AG04450 (cell line): ENCODE data around the gene CLRN3. TPM values are rescaled to one million over a fixed set of nuclear protein-coding genes. Genes with fewer than 3 reads are reported as not detected.

Source experiments
- CTCF ChIA-PET: fragments of 300-600, 350-600 bp; formaldehyde crosslinking; extraction: SDS; loops from one replicate; lab custom pipeline; 2022; ENCODE audit warnings: antibody characterized with exemption, inconsistent platforms; lab: Charles Lee
- POLR2A ChIA-PET: fragments of 350-600 bp; formaldehyde crosslinking; extraction: SDS; loops from one replicate; lab custom pipeline; 2021; ENCODE audit warnings: antibody characterized with exemption, inconsistent platforms; lab: Yijun Ruan, JAX
- DNase-seq: peaks from one replicate; pipeline ENCODE4 v3.0.0-alpha.2; 2011; ENCODE audit warnings: low read depth, low spot score
- H3K27ac ChIP-seq: one replicate; pipeline ENCODE4 v1.5.1; 2012; ENCODE audit warnings: low read depth, low read length, control low read depth
- H3K27me3 ChIP-seq: one replicate; pipeline ENCODE4 v1.6.0; 2012; ENCODE audit warnings: low read length; ENCODE audit not compliant: control insufficient read depth, insufficient read depth
- H3K4me3 ChIP-seq: 2 replicates; pipeline ENCODE4 v1.5.1; 2011; ENCODE audit warnings: mild to moderate bottlenecking, low read depth, low read length, control low read depth
- H3K9me3 ChIP-seq: 2 replicates; pipeline ENCODE4 v1.5.1; 2012; ENCODE audit warnings: low read length; ENCODE audit not compliant: control insufficient read depth, insufficient read depth
- CTCF ChIP-seq: IDR thresholded peaks from 2 replicates; pipeline ENCODE4 v1.5.1; 2011; ENCODE audit warnings: low read depth, low read length, control low read depth, inconsistent platforms
- polyA plus RNA-seq: library from polyadenylated mRNA; depleted of rRNA; stranded (reverse); fragments of >200 nt; gene quantifications from 2 replicates; pipeline ENCODE4 v1.2.3, GENCODE V29; 2011

The CLRN3 gene
- polyA plus RNA-seq, 1 experiment = not detected

GRCh38 chr10:127911867-127912257, 19.1 kb upstream of the CLRN3 start:
- TF ChIP-seq CTCF = no peak
- ChIA-PET POLR2A (no interaction called here), CTCF (no interaction called here)
- no peak overlapping the region for H3K4me3 ChIP-seq
- peaks cover 9% of the 10 kb centered on the region for H3K9me3 ChIP-seq
- H3K27me3 ChIP-seq = no peaks in the 10 kb centered on the region
- H3K27ac ChIP-seq = no peak overlapping the region
- no peak for DNase-seq

- H3K4me3 ChIP-seq = no peak overlapping the region
- H3K27ac ChIP-seq = no peak overlapping the region
- ChIA-PET POLR2A (no interaction called here), CTCF (no interaction called here)
- TF ChIP-seq CTCF = no peak
- peaks cover 7% of the 10 kb centered on the region for H3K9me3 ChIP-seq
- no peak for DNase-seq
- H3K27me3 ChIP-seq = peaks cover 2% of the 10 kb centered on the region
Observed at GRCh38 chr10:127911218-127911866, 18.6 kb upstream of the CLRN3 start.

- H3K27me3 ChIP-seq = peaks cover 4% of the 10 kb centered on the region
- CTCF ChIA-PET = no interaction called here
- no peak for TF ChIP-seq CTCF
Observed at GRCh38 chr10:127910464-127910770, 17.7 kb upstream of the CLRN3 start.

GRCh38 chr10:127909716-127910463, 17.1 kb upstream of the CLRN3 start:
- no peak overlapping the region for H3K27ac ChIP-seq
- H3K27me3 ChIP-seq = peaks cover 4% of the 10 kb centered on the region
- no peak for TF ChIP-seq CTCF
- no peak for DNase-seq
- peaks cover 7% of the 10 kb centered on the region; the same call in 1 of the 2 replicates for H3K9me3 ChIP-seq
- ChIA-PET POLR2A (no interaction called here), CTCF (no interaction called here)
- no peak overlapping the region for H3K4me3 ChIP-seq

More at GRCh38 chr10:127910464-127910770, 17.7 kb upstream of the CLRN3 start:
- DNase-seq = no peak
- Histone ChIP-seq H3K9me3 (peaks cover 7% of the 10 kb centered on the region; the same call in 1 of the 2 replicates), H3K27ac (no peak overlapping the region), H3K4me3 (no peak overlapping the region)
- POLR2A ChIA-PET = no interaction called here

- no peak for TF ChIP-seq CTCF
- CTCF ChIA-PET = no interaction called here
- Histone ChIP-seq H3K27ac (no peak overlapping the region), H3K27me3 (peaks cover 4% of the 10 kb centered on the region), H3K4me3 (no peak overlapping the region), H3K9me3 (peaks cover 7% of the 10 kb centered on the region; the same call in 1 of the 2 replicates)
- POLR2A ChIA-PET = no interaction called here
- no peak for DNase-seq
Observed at GRCh38 chr10:127908959-127909267, 16.2 kb upstream of the CLRN3 start.
